HL-60 (cell line): Measurements from ENCODE around the gene CARD19.
"Not testable (repeated sequence)": the region's sequence is repeated elsewhere in the genome, so short reads cannot be mapped to it uniquely, and the experiment has no call there.

Experiments used
- DNase-seq, 2 experiments: peaks; one replicate each; pipeline ENCODE4 v3.0.0-alpha.2; 2010 to 2020; ENCODE audit warnings: low read depth in 1 of 2, low spot score in 1 of 2
- H3K27ac ChIP-seq: fragments of 250-450 bp; sonication (Bioruptor Pico); replicated peaks from 2 replicates; pipeline ENCODE4 v1.5.1; 2020; ENCODE audit warnings: mild to moderate bottlenecking, moderate library complexity
- H3K27me3 ChIP-seq: fragments of 250-450 bp; sonication (Bioruptor Pico); 2 replicates; pipeline ENCODE4 v1.5.1; 2021; ENCODE audit warnings: mild to moderate bottlenecking, moderate library complexity; ENCODE audit not compliant: insufficient read depth, poor library complexity, severe bottlenecking
- H3K4me3 ChIP-seq: replicated peaks from 2 replicates; pipeline ENCODE4 v1.5.1; 2011; ENCODE audit warnings: mild to moderate bottlenecking, control low read depth, low read length; ENCODE audit not compliant: insufficient read depth
- CTCF ChIP-seq: IDR thresholded peaks from one replicate; pipeline ENCODE4 v1.5.1; 2011; ENCODE audit warnings: low read length, control low read depth, inconsistent platforms; ENCODE audit not compliant: insufficient read depth
- GABPA ChIP-seq: IDR thresholded peaks from 2 replicates; pipeline ENCODE4 v1.6.1; 2012; ENCODE audit warnings: low read depth
- POLR2AphosphoS5 ChIP-seq: IDR thresholded peaks from 2 replicates; pipeline ENCODE4 v1.6.1; 2012; ENCODE audit warnings: low read depth
- REST ChIP-seq: IDR thresholded peaks from 2 replicates; pipeline ENCODE4 v1.6.1; 2012; ENCODE audit warnings: low read depth; ENCODE audit not compliant: insufficient replicate concordance
- SPI1 ChIP-seq: IDR thresholded peaks from 2 replicates; pipeline ENCODE4 v1.6.1; 2012; ENCODE audit warnings: low read depth, mild to moderate bottlenecking, borderline replicate concordance

CARD19 gene

GRCh38 chr9:93138171-93138764, 42.3 kb downstream of the CARD19 start:
- no peak overlapping the region for H3K27ac ChIP-seq
- no peak for DNase-seq
- no peak for TF ChIP-seq REST
- no peak for TF ChIP-seq CTCF
- no peak for TF ChIP-seq SPI1
- no peak for TF ChIP-seq POLR2AphosphoS5
- no peak for TF ChIP-seq GABPA

GRCh38 chr9:93139365-93140182, 43.6 kb downstream of the CARD19 start:
- TF ChIP-seq POLR2AphosphoS5 (no peak), CTCF (no peak), GABPA (no peak)
- H3K27ac ChIP-seq: no peak overlapping the region
- no peak overlapping the region for H3K4me3 ChIP-seq
- no peak for DNase-seq
- no peaks in the 10 kb centered on the region for H3K27me3 ChIP-seq

More at GRCh38 chr9:93138171-93138764, 42.3 kb downstream of the CARD19 start:
- Histone ChIP-seq H3K27me3 (no peaks in the 10 kb centered on the region), H3K4me3 (no peak overlapping the region)

- no peak overlapping the region for H3K4me3 ChIP-seq
- H3K27ac ChIP-seq: no peak overlapping the region
- no peak for TF ChIP-seq GABPA
- H3K27me3 ChIP-seq: no peaks in the 10 kb centered on the region
- no peak for DNase-seq
Measured at GRCh38 chr9:93141771-93142483, 45.9 kb downstream of the CARD19 start.

GRCh38 chr9:93143830-93144530, 48.0 kb downstream of the CARD19 start:
- H3K27me3 ChIP-seq: no peaks in the 10 kb centered on the region
- TF ChIP-seq REST (no peak), SPI1 (no peak), POLR2AphosphoS5 (no peak), CTCF (no peak), GABPA (no peak)
- no peak for DNase-seq
- H3K4me3 ChIP-seq: no peak overlapping the region
- H3K27ac ChIP-seq: no peak overlapping the region

- H3K27me3 ChIP-seq, H3K4me3 ChIP-seq, H3K27ac ChIP-seq, DNase-seq: not testable (repeated sequence)
Measured at GRCh38 chr9:93146696-93147095, 50.7 kb downstream of the CARD19 start.
